PC-3 (cell line): ENCODE data around the gene MYLK4. TPM values are rescaled to one million over a fixed set of nuclear protein-coding genes. Genes with fewer than 3 reads are reported as not detected.

Experiments
- ATAC-seq: fragments of 200-7000 bp; cut with Tn5 transposase; 2 replicates; pipeline ENCODE4 v1.9.1; 2020; ENCODE audit warnings: mild to moderate bottlenecking, moderate library complexity
- BruUV-seq: library from RNA; stranded (reverse); fragments of 400-500 nt; replicated peaks from 2 replicates; lab custom pipeline; 2021; lab: Mats Ljungman, UMichigan
- CTCF ChIA-PET: fragments of 300-600 bp; sonication (Branson Sonifier 250); formaldehyde crosslinking; loops from one replicate; lab custom pipeline; 2022; ENCODE audit warnings: antibody characterized with exemption; lab: Charles Lee
- POLR2A ChIA-PET: fragments of 300-600 bp; sonication (Branson Sonifier 250); formaldehyde crosslinking; loops from one replicate; lab custom pipeline; 2022; ENCODE audit warnings: antibody characterized with exemption; ENCODE audit not compliant: unreplicated experiment; lab: Charles Lee
- DNase-seq: peaks from one replicate; pipeline ENCODE4 v3.0.0-alpha.2; 2015
- H2AFZ ChIP-seq: fragments of 300-600 bp; sonication (generic); 2 replicates; pipeline ENCODE4 v1.6.0; 2016; ENCODE audit warnings: antibody characterized with exemption, low read length
- H3F3A ChIP-seq: fragments of 300-600 bp; sonication (generic); one replicate; pipeline ENCODE4 v1.6.0; 2017; ENCODE audit warnings: antibody characterized with exemption, low read length, control low read depth, mild to moderate bottlenecking; ENCODE audit not compliant: unreplicated experiment
- H3K27ac ChIP-seq: fragments of 300-600 bp; sonication (generic); 2 replicates; pipeline ENCODE4 v1.5.1; 2016; ENCODE audit warnings: mild to moderate bottlenecking, low read length
- H3K27me3 ChIP-seq: fragments of 300-600 bp; sonication (generic); 2 replicates; pipeline ENCODE4 v1.6.1; 2016; ENCODE audit warnings: low read length, mixed read lengths
- H3K36me3 ChIP-seq: fragments of 300-600 bp; sonication (generic); 2 replicates; pipeline ENCODE4 v1.6.1; 2016; ENCODE audit warnings: low read depth, mixed run types, low read length, mixed read lengths
- H3K4me1 ChIP-seq: fragments of 300-600 bp; sonication (generic); 2 replicates; pipeline ENCODE4 v1.5.1; 2016; ENCODE audit warnings: low read length; ENCODE audit not compliant: insufficient read depth
- H3K4me2 ChIP-seq: fragments of 300-600 bp; sonication (generic); 2 replicates; pipeline ENCODE4 v1.6.0; 2016; ENCODE audit warnings: low read length
- H3K4me3 ChIP-seq: fragments of 300-600 bp; sonication (generic); 2 replicates; pipeline ENCODE4 v1.5.1; 2016; ENCODE audit warnings: mild to moderate bottlenecking, low read length, mixed read lengths
- H3K79me2 ChIP-seq: fragments of 300-600 bp; sonication (generic); 2 replicates; pipeline ENCODE4 v1.6.1; 2017; ENCODE audit warnings: low read length, mixed read lengths
- H3K9ac ChIP-seq: fragments of 300-600 bp; sonication (generic); 2 replicates; pipeline ENCODE4 v1.6.0; 2016; ENCODE audit warnings: mild to moderate bottlenecking, low read length
- H3K9me2 ChIP-seq: fragments of 300-600 bp; sonication (generic); replicated peaks from 2 replicates; pipeline ENCODE4 v1.6.1; 2016; ENCODE audit warnings: mixed run types, low read length, mixed read lengths
- H3K9me3 ChIP-seq: fragments of 300-600 bp; sonication (generic); 2 replicates; pipeline ENCODE4 v1.6.1; 2016; ENCODE audit warnings: low read length, mixed read lengths
- H4K20me1 ChIP-seq: fragments of 300-600 bp; sonication (generic); 2 replicates; pipeline ENCODE4 v1.6.1; 2016; ENCODE audit warnings: low read length, mixed read lengths
- CTCF ChIP-seq: fragments of 300-600 bp; sonication (generic); conservative IDR thresholded peaks from 2 replicates; pipeline ENCODE4 v1.5.1; 2017; ENCODE audit warnings: antibody characterized with exemption, low read depth, mild to moderate bottlenecking, low read length
- EZH2 ChIP-seq: fragments of 300-600 bp; sonication (generic); IDR thresholded peaks from one replicate; pipeline ENCODE4 v1.6.1; 2017; ENCODE audit warnings: antibody characterized with exemption, mild to moderate bottlenecking, low read length; ENCODE audit not compliant: unreplicated experiment
- EZH2phosphoT487 ChIP-seq: fragments of 300-600 bp; sonication (generic); IDR thresholded peaks from 2 replicates; pipeline ENCODE4 v1.6.1; 2018; ENCODE audit warnings: mild to moderate bottlenecking, antibody characterized with exemption, low read length, borderline replicate concordance
- intact Hi-C: fragments of 100-400 bp; cut with micrococcal nuclease; formaldehyde crosslinking; loops from 2 replicates; pipeline ENCODE4 v1.9.0; 2023
- total RNA-seq: library from RNA; depleted of rRNA; stranded (reverse); fragments of >200 nt; gene quantifications from 2 replicates; pipeline ENCODE4 v1.2.3, GENCODE V29; 2014

MYLK4 gene
- total RNA-seq, 1 experiment from 2014 or later: 0.11 TPM

GRCh38 chr6:2653369-2654032, 97.2 kb downstream of the MYLK4 start:
- POLR2A ChIA-PET: no interaction called here

GRCh38 chr6:2652611-2653010, 98.1 kb downstream of the MYLK4 start:
- TF ChIP-seq EZH2 (no peak), EZH2phosphoT487 (no peak), CTCF (no peak)
- H3K79me2 ChIP-seq: no peaks in the 10 kb centered on the region
- ChIA-PET POLR2A (interaction anchor here (0.6 to 0.7 kb wide), 2 partner anchors 311 to 656 kb away, joined by 4 to 5 read pairs; no protein-coding TSS in a partner anchor), CTCF (no interaction called here)
- no peaks in the 10 kb centered on the region for H3K27me3 ChIP-seq
- no peak overlapping the region for H3K27ac ChIP-seq
- no peak overlapping the region for H3K9ac ChIP-seq
- ATAC-seq (no peak), DNase-seq (no peak)
- BruUV-seq: no TSS peak
- no peak overlapping the region for H2AFZ ChIP-seq
- H3K4me2 ChIP-seq: no peak overlapping the region
- no peaks in the 10 kb centered on the region for H4K20me1 ChIP-seq
- no peaks in the 10 kb centered on the region for H3F3A ChIP-seq
- H3K9me3 ChIP-seq: no peaks in the 10 kb centered on the region; the same call in 1 of the 2 replicates
- H3K36me3 ChIP-seq: no peaks in the 10 kb centered on the region
- H3K4me3 ChIP-seq: no peak overlapping the region
- no peaks in the 10 kb centered on the region for H3K9me2 ChIP-seq
- H3K4me1 ChIP-seq: no peaks in the 10 kb centered on the region
- intact Hi-C loops: no loop called here

More at GRCh38 chr6:2653369-2654032, 97.2 kb downstream of the MYLK4 start:
- Histone ChIP-seq H3K9me3 (no peaks in the 10 kb centered on the region; the same call in 1 of the 2 replicates), H3K9me2 (no peaks in the 10 kb centered on the region), H3K4me1 (peaks cover 2% of the 10 kb centered on the region), H3K79me2 (no peaks in the 10 kb centered on the region), H2AFZ (no peak overlapping the region), H3K4me2 (no peak overlapping the region), H3F3A (no peaks in the 10 kb centered on the region), H3K9ac (no peak overlapping the region), H3K27ac (no peak overlapping the region), H4K20me1 (no peaks in the 10 kb centered on the region), H3K4me3 (no peak overlapping the region), H3K27me3 (no peaks in the 10 kb centered on the region), H3K36me3 (no peaks in the 10 kb centered on the region)
- no peak for ATAC-seq
- no TSS peak for BruUV-seq
- no peak for DNase-seq
- CTCF ChIA-PET: no interaction called here
- intact Hi-C loops: no loop called here
- TF ChIP-seq CTCF: no peak
- TF ChIP-seq EZH2: no peak
- TF ChIP-seq EZH2phosphoT487: no peak

DNA sequence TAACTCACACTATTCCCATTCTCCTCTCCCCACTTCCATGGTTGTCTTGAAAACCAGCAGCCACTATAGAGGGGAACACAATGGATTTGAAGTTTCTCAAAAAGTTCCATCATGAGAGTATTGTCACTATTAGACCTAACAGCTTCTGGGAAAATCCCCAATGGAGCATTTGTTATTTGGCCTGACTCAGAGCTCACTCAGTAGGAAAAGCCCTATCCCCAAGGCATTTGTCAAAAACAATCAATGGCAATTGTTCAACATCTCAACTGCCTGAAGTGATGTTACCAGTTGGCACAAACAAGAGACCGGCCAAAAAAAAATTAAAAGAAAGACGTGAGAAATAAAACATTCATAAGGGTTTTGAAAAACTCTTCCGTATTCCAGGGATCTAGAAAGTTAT, 98.8 kb downstream of the MYLK4 start:
- BruUV-seq: no TSS peak
- no peak for ATAC-seq
- intact Hi-C loops: no loop called here
- no peaks in the 10 kb centered on the region for H3K9me2 ChIP-seq
- peak; percentile 15 for DNase-seq
- H3K4me2 ChIP-seq: no peak overlapping the region
- H3K27me3 ChIP-seq: no peaks in the 10 kb centered on the region
- H3F3A ChIP-seq: no peaks in the 10 kb centered on the region
- no peak overlapping the region for H3K27ac ChIP-seq
- no peaks in the 10 kb centered on the region for H4K20me1 ChIP-seq
- CTCF ChIA-PET: no interaction called here
- POLR2A ChIA-PET: no interaction called here
- H3K4me1 ChIP-seq: no peaks in the 10 kb centered on the region
- no peak overlapping the region for H2AFZ ChIP-seq
- no peak overlapping the region for H3K9ac ChIP-seq
- no peaks in the 10 kb centered on the region; the same call in 1 of the 2 replicates for H3K9me3 ChIP-seq
- no peak overlapping the region for H3K4me3 ChIP-seq
- TF ChIP-seq EZH2: no peak
- no peak for TF ChIP-seq CTCF
- no peak for TF ChIP-seq EZH2phosphoT487
- H3K36me3 ChIP-seq: no peaks in the 10 kb centered on the region
- no peaks in the 10 kb centered on the region for H3K79me2 ChIP-seq
